Neutrophil (primary cell): ENCODE results near the gene LALBA.

Experiments
- H3K27ac ChIP-seq: fragments of 200-600 bp; sonication (generic); 2 replicates; pipeline ENCODE4 v1.5.1; 2016; ENCODE audit warnings: mild to moderate bottlenecking, moderate library complexity
- H3K27me3 ChIP-seq: fragments of 200-600 bp; sonication (generic); 2 replicates; pipeline ENCODE4 v1.6.0; 2016; ENCODE audit warnings: mild to moderate bottlenecking
- H3K36me3 ChIP-seq: fragments of 200-600 bp; sonication (generic); 2 replicates; pipeline ENCODE4 v1.5.1; 2017
- H3K4me1 ChIP-seq, 2 experiments: fragments of 200-600 bp in 1 of 2; sonication (generic) in 1 of 2; 1 replicate in 1 of 2; 2 replicates in 1 of 2; pipeline versions ENCODE4 v1.5.1 to v1.6.1; 2013 to 2016; ENCODE audit warnings: low read depth in 1 of 2, low read length in 1 of 2, mild to moderate bottlenecking in 1 of 2, moderate library complexity in 1 of 2; ENCODE audit not compliant: control insufficient read depth in 1 of 2, insufficient read depth in 1 of 2
- H3K4me3 ChIP-seq, 2 experiments: fragments of 200-600 bp in 1 of 2; sonication (generic) in 1 of 2; 1 replicate in 1 of 2; 2 replicates in 1 of 2; pipeline ENCODE4 v1.5.1; 2013 to 2016; ENCODE audit warnings: low read depth in 1 of 2, low read length in 1 of 2, mild to moderate bottlenecking in 1 of 2, moderate library complexity in 1 of 2
- H3K9me3 ChIP-seq: fragments of 200-600 bp; sonication (generic); 2 replicates; pipeline ENCODE4 v1.5.1; 2016
- CTCF ChIP-seq: fragments of 200-600 bp; sonication (generic); IDR thresholded peaks from 2 replicates; pipeline ENCODE4 v1.5.1; 2016; ENCODE audit warnings: antibody characterized with exemption

Gene LALBA

DNA sequence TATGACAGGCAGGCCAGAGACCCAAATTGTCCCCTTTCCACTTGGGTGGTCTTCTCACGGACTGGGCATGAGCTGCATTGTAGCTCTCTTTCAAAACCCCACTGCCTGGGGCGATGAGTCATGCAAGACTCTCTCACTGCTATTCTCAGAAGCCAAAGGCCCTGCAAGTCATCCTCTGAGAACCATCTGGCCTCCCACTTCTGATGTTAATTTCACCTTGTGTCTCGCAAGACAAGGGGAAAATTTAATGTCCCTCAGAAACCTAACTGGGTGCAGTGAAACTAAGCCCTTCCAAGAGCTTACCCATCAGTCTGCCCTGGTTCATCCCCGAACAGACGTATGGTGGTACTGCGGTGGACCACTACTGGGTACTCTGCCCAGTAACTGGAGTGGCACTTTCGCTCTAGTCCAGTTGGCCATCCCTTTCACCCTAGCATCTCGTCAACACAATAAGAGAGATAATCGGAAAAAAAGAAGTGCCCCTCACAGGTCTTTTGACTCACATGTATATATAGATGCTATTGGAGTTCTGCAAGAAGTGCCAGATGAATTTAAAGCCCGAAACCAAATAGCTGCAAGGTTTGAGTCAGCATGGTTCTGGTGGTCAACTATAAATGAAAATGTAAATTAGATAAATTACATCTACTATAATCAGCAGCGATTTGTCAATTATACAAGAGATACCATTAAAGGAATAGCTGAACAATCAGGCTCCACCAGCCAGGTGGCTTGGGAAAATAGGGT lies 31.3 kb upstream of the LALBA start:
- no peak for TF ChIP-seq CTCF
- Histone ChIP-seq H3K36me3 (no peaks in the 10 kb centered on the region), H3K4me1 (no peaks in the 10 kb centered on the region), H3K27ac (no peak overlapping the region), H3K4me3 (no peak overlapping the region), H3K27me3 (peaks cover 14% of the 10 kb centered on the region), H3K9me3 (peaks cover 3% of the 10 kb centered on the region)

DNA sequence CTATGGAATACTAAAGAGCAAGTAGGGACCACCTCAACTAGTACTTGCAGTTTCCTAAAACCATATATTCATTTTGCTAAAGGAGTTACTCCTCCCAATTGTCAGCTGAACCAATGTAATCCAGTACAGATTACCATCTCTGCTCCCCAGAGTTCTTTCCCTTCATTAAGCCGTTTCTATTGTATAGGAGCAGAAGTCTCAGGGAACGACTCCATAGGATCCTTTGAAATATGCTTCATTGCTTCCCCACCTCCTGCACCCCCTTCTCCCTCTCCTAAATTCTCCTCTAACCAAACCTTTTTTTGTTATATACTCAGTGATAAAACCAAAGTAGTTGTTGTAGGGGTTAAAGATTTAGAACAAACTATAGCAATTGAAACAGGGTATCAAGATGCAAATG lies 30.7 kb upstream of the LALBA start:
- no peaks in the 10 kb centered on the region for H3K4me1 ChIP-seq
- H3K27me3 ChIP-seq, result peaks cover 14% of the 10 kb centered on the region
- H3K36me3 ChIP-seq, result no peaks in the 10 kb centered on the region
- H3K9me3 ChIP-seq, result no peaks in the 10 kb centered on the region
- no peak overlapping the region for H3K27ac ChIP-seq
- H3K4me3 ChIP-seq, result no peak overlapping the region
- TF ChIP-seq CTCF, result no peak

DNA sequence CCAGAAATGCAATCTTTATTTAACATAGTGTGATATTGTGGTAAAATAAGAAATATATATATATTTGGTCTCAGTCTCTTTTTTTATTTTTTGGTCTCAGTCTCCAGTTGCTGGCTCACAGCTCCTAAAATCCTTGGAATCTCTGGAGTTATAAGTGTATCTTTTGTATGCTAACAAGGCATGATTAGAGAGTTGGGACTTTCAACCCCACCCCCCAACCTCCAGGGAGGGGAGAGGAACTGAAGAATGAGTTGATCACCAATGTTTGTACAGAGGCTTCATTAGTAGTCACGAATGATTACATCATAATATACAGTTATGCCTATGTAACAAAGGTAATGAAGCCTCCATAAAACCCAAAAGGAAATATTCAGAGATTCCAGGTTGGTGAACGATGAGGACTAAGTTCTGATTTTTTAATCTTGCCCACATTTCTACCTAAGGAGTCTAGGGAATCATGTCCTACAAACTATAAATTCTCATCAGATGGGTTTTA lies 22.8 kb upstream of the LALBA start:
- TF ChIP-seq CTCF, result no peak
- H3K36me3 ChIP-seq, result no peaks in the 10 kb centered on the region
- H3K27ac ChIP-seq, result no peak overlapping the region
- H3K27me3 ChIP-seq, result peaks cover 4% of the 10 kb centered on the region
- H3K9me3 ChIP-seq, result no peaks in the 10 kb centered on the region
- no peak overlapping the region for H3K4me3 ChIP-seq
- H3K4me1 ChIP-seq, result no peaks in the 10 kb centered on the region

DNA sequence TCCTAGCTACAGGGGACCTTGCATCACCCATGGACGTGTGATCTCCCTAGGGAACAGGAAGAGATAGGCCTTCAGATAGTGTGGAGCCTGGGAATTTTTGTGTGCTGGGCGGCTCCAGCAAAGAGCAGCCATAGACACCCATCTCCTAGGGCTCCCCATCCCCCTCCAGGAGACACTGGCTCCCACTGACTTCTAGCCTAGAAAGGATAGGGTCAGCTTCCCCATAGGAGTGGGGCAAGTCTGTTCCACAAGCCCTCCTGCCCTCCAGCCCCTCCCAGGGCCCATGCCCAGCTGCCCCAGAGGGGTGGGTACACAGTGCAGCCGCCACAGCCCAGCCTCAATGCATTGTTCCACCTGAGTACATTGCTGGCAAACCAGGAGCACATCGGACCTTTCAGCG lies 16.5 kb upstream of the LALBA start:
- TF ChIP-seq CTCF, result no peak
- Histone ChIP-seq H3K4me3 (no peak overlapping the region), H3K9me3 (no peaks in the 10 kb centered on the region), H3K27ac (no peak overlapping the region), H3K27me3 (peaks cover 16% of the 10 kb centered on the region), H3K36me3 (no peaks in the 10 kb centered on the region), H3K4me1 (no peaks in the 10 kb centered on the region)

GRCh38 chr12:48583728-48584127 lies 13.9 kb upstream of the LALBA start:
- Histone ChIP-seq H3K4me3 (no peak overlapping the region), H3K4me1 (no peaks in the 10 kb centered on the region), H3K27me3 (peaks cover 15% of the 10 kb centered on the region), H3K36me3 (no peaks in the 10 kb centered on the region), H3K27ac (no peak overlapping the region), H3K9me3 (no peaks in the 10 kb centered on the region)
- no peak for TF ChIP-seq CTCF
